HG03565 (cell line): Measurements from ENCODE around the gene HERC5.
A peak's percentile ranks its signal among the peaks of the same experiment; 100 is the strongest.
"Not testable (repeated sequence)": the region's sequence is repeated elsewhere in the genome, so short reads cannot be mapped to it uniquely, and the experiment has no call there.

Experiments
- ATAC-seq: cut with Tn5 transposase; IDR thresholded peaks from one replicate; pipeline ENCODE4 v1.9.1; 2021; ENCODE audit warnings: mild to moderate bottlenecking, moderate library complexity; ENCODE audit not compliant: unreplicated experiment

Gene HERC5

DNA sequence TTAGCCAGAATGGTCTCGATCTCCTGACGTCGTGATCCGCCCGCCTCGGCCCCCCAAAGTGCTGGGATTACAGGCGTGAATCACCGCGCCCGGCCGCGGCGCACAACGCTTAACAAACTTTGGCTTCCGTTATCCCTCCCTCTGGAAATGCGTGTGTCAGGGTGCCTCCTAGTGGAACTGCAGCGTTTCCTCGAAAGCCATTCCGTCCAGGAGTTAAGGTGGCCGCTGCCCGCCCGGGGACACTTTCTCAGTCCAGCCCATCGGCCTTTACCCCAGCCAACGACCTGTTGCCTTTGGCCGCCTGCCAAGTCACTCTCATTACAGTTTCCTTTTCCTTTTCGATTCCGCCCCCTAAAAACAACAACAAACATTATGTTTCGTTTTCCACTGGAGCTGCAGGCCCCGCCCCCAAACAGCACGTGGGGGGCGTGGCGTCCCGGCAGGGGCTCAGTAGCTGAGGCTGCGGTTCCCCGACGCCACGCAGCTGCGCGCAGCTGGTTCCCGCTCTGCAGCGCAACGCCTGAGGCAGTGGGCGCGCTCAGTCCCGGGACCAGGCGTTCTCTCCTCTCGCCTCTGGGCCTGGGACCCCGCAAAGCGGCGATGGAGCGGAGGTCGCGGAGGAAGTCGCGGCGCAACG lies at the start of gene HERC5:
HERC5 (plus strand) TSS at position 450 of the 637 bp plus-strand sequence; CDS start at position 601, 151 bp downstream.
- peak; percentile 94 for ATAC-seq

DNA sequence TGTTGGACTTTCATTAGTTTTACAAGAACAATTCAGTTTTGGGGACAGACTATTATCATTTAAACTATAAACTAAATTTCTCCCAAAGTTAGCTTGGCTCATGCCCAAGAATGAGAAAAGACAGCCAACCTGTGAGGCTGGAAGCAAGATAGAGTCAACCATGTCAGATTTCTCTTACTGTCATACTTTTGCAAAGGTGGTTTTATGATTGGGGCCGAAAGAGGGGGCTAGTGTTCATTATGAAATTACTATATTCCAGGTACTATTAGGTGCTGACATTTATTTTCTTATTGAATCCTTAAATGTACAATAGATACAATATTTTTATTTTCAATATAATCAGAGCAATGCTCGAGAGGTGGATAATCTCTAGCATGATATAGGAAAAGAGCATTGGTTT lies 47.7 kb upstream of the HERC5 start:
- no peak for ATAC-seq

DNA sequence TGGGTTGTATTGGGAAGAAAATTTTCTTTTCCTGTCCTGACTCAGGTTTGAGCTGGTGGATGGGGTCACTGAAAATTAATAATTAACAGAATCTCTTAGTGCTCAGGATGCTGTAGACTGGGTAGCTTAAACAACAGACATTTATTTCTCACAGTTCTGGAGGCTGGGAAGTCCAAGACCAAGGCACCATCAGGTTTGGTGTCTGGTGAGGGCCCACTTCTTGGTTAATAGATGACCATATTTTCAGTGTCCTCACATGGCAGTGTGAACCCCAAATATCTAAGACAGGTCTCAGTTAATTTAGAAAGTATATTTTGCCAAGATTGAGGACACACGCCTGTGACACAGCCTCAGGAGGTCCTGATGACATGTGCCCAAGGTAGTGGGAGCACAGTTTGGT lies 47.1 kb upstream of the HERC5 start:
- no peak for ATAC-seq

DNA sequence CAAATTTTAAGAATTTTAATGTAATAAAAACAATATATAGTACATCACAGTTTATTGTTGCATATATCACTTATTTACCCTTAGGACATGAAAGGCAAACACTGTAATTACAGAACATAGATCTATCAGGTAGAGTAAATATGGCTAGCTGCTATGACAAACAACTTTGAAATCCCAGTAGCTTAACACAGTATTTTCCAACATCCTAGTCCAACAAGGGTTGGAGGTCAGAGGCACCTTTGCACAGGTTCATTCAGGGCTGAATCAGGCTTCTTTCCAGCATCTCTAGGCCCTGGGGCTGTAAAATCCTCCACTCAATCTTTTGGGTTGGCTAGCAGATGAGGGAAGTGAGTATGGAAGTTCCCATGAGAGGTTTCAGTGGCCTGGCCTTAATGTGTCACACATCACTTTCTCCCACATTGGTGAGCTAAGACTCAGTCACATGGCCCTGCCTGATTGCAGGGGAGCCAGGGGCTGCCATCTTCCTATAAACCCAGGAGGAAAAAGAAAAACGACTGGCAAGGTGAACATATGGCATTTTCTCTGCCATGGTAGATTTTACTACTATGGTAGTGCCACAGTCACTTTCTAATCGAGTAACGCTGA lies 45.3 kb upstream of the HERC5 start:
- no peak for ATAC-seq

DNA sequence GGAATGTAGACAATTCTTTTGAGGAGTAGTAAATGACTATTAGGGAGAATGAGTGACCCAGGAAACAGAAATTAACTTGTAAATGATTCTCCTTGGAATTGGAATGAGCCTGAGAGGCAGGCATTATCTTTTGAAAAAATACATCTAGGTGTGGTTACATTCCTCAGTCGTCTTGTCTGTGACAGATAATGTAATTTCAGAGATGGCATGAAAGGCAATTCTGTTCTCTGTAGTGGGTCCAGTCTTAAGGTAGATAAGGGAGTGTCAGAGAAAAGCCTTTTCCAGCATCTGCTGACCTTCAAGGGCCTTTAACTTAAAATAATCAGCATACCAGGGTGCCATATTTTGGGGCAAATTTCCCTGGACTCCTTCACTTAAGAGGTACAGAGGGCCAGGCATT lies 43.1 kb upstream of the HERC5 start:
- ATAC-seq: no peak

DNA sequence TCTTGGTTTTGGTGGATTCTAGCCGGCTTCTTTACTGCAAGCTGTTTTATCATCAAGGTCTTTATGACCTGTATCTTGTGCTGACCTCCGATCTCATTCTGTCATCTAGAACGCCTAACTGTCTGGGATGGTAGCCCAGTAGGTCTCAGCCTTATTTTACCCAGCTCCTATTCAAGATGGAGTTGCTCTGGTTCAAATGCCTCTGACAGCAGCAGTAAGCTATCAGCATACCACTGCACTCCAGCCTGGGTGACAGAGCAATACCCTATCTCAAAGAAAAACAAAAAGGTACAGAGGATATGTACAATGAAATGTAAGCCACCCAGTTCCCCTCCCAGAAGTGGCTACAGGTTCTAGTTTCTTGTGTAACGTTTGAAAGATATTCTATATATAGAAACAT lies 42.2 kb upstream of the HERC5 start:
- no peak for ATAC-seq

DNA sequence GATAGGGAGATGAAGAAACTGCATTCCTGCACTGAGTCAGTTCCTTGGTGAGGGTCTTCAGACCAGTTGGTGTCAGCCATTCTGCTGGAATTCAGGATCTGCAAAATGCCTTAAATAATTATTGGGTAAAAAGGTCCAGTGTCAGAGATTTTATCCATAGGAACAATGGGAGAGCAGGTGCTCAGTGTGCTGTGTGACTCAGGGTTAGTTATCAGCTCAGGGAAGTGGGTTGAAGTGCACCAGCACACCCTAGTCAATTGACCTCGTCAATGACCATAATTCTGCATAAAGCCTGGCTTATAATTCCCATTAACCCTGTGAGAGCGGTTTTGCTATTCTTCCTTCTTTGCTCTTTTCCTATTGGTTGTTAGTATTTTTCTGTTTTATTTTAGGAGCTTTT lies 40.9 kb upstream of the HERC5 start:
- ATAC-seq: no peak

DNA sequence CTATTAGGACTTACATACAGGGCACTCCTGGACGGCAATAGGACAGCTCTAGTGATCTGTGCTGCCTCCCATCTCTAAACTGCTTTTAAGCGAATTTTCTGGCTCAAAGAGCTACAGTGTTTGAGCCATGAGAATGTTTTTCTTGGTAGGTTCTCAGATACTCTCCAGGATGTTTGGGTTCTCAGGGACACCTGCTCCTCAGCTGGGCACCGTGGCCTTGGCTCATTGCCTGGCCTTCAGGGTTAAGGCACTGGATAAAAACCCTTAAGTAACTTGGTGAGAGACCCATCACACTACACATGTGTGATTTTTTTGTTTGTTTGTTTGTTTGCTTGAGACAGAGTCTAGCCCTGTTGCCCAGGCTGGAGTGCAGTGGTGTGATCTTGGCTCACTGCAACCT lies 38.5 kb upstream of the HERC5 start:
- no peak for ATAC-seq

DNA sequence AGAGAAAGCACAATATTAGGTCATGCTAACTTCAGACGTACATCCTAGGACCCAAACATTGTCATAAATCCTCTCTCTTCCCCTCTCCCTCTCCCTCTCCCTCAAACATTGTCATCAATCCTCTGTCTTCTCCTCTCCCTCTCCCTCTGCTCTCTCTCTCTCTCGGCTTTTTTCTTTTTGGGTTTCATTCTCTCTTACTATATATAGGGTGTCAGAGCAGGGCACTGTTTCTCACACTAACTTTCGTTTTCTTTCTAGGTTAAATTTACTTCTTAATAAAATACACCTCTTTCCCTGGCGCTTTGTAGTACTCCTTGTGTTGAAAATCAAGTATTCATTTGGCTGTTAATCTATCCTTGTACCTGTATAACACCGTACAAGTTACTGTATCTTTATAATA lies 37.0 kb upstream of the HERC5 start:
- ATAC-seq: no peak

DNA sequence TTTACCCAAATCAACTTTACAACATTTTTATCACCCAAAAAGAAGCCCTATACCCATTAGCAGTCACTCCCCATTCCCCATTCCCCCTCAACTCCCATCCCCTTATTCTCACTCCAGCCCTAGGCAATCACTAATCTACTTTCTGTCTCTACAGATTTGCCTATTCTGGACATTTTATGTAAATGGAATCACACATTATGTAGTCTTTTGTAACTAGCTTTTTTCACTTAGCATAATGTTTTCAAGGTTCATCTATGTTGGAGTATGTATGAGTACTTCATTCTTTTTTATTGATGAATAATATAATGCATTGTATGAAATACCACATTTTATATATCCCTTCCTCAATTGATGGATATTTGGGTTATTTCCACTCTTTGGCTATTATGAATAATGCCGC lies 36.1 kb upstream of the HERC5 start:
- ATAC-seq: no peak

DNA sequence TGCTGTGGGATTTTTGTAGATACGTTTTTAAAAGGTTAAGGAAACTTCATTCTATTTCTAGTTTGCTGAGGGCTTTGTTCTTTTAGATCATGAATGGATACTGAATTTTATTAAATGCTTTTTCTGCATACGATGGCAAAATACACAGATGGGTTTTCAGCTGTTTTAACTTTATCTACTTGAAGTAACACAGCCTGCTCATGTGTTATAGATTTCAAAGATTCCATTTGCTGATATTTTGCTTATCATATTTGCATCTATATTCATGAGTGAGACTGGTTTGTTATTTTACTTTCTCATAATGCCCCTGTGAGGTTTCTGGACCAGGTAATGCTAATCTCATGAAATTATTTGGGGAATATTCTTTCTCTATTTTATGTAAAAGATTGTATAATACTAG lies 34.5 kb upstream of the HERC5 start:
- no peak for ATAC-seq

DNA sequence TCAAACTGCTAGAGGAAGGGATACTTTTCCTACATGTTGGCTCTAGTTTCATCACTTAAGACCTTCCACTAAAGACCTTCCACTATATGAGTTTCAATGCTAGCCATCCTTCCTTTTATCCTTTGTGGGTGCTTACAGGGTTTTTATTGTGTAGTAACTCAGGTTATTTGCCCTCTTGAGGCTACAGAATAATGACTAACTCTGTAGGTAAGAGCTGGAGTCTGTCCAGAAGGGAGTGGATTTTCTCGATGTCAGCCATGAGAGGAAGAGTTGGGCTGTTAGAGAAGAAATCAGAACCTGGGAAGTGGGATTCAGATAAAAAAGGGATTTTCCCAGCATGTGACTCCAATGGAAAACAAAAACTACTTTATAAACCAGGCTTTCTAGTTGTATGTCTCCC lies 27.5 kb upstream of the HERC5 start:
- ATAC-seq: no peak

DNA sequence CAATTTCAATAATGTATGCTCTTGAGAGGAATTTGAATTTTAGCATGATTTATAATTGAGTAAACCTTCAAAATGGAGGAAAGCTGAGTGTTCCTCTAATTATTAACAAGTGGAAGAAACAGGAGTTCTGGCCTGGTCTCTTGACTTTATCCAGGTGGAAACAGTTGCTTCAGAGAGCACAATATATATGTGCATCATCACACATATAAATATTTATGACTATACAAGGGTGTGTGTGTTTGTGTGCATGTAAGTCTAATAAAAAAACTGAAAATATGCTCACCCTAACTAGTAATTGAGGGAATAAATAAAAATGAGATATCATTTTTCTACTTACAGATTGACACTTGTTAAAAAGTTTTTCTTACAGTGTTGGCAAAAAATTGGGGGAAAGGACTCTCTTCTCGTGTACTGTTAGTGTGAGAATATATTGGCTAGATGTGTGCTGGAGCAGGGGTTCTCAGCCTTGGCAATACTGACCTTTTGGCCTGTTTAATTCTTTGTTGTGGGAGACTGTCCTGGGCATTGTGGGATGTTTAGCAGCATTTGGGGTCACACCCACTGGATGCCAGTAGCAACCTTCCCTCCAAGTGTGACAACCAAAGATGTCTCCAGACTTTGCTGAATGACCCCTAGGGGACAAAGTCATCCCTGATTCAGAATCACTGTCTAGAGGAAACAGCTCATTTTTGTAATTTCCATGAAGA lies 20.8 kb upstream of the HERC5 start:
- ATAC-seq: no peak

DNA sequence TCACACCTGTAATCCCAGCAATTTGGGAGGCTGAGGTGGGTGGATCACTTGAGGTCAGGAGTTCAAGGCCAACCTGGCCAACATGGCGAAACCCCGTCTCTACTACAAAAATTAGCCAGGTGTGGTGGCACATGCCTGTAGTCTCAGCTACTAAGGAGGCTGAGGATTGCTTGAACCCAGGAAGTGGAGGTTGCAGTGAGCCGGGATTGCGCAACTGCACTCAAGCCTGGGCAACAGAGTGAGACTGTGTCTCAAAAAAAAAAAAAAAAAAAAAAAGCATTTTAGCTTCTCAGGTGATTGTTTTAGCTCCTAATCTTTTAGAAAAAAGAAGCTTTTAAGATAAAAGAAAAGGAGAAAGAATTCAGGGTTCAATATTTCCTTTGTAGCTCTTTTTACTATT lies 19.0 kb upstream of the HERC5 start:
- ATAC-seq: not testable (repeated sequence)

DNA sequence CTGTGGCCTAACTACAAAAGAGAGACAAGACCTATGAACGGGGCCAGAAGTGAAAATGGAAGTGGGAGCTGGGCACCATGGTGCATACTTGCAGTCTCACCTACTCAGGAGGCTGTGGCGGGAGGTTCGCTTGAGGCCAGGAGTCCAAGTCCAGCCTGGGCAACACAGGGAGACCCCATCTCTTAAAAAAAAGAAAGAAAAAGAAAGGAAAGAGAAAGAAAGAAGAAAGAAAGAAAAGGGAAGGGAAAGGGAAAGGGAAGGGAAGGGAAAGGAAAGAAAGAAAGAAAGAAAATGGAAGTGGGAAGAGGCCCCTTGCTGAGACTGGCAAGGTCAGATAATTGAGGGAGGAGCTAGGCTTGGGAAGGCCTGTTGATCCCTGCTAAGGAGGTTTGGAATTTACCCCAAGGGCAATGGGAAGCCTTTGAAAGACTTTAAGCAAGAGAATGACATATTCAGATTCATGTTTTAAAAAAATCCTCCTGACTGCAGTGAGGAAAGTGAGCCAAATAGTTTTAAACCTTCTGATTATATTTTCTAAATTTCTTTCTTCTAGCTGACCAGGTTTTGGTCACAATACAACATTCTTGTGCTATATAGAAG lies 17.7 kb upstream of the HERC5 start:
- no peak for ATAC-seq

DNA sequence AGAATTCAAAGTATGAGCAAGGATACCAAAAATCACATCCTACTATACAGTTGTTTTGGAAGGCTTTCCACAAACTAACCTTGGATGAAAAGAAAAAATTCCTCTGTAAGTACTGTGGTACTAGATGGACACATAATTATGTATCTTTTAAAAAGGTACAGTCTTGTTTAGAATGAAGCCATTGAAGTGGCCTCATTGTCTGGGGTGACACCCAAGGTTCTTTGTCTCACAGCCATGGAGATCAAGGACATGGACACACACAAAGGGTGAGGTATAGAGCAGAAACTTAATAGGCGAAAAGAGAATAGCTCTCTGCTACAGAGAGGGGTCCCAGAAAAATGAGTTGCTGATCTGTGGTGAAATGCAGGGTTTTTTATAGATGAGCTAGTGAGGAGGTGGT lies 16.8 kb upstream of the HERC5 start:
- no peak for ATAC-seq

DNA sequence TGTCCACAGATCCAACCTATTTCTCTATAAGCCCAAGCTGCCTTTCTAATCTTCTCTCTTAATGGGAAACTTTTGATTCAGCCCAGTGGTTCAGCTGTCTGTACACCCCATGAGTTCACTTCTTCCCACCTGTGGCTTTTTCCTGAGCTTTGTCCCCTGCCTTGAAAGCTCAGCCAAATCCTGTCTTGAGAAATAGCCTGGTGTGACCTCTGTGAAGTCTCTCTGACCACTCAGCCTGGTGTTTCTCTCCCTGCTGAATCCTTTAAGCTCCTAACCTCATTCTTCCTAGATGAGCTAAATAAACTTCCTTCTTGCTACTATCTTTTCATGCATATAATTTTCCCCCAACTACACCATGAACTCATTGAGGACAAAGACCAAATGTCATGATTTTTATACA lies 15.2 kb upstream of the HERC5 start:
- no peak for ATAC-seq

DNA sequence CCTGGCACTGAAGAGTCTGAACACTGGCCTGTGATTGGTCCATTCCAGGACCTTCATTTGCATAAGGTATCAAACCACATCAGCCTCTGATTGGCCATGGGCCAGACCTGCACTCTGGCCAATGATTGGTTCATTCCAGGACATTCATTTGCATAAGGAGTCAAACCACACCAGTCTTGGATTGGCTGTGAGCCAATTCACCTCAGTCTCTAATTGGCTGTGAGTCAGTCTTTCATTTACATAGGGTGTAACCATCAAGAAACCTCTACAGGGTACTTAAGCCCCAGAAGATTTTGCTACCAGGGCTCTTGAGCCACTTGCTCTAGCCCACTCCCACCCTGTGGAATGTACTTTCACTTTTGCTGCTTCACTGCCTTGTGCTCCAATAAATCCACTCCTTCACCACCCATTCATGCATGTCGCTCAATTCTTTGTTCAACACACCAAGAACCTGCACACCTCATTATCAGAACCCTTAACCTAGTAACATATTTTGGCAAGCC lies 14.2 kb upstream of the HERC5 start:
- ATAC-seq: no peak

DNA sequence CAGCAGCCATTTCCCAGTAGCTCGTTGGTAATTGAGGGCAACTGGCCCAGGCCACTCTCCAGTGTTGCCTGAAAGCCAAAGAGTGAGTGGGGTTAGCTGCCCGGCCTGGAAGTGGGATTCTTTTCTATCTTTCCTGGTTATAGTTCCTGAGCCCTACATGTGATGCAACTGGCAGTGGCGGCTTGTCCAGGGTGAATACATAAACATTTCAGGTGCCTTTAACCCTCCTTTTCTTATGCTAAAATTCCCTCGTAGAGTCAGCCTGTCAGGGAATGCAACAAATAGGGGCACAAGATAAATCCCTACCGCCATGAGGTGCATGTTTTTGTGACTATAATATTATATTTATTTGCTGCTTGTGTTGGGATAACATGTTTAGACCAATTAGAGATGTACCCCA lies 13.4 kb upstream of the HERC5 start:
- no peak for ATAC-seq

DNA sequence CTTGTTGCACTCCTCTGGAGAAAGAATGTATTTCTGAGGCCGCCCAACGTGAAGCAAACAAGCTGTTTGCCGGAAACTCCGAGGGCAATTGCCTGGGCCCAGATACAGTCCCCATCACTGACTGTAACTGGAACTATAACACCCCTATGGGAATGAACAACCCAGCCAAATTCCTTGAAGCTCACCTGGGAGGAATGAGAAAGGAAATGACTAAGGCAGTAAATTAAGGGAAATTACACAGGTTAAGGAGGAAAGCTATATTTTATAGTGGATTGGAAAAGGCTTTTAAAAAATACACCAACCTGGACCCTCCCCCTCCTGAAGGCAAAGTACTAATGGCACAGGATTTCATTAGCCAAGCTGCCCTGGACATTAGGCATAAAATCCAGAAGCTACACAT lies 11.7 kb upstream of the HERC5 start:
- no peak for ATAC-seq

DNA sequence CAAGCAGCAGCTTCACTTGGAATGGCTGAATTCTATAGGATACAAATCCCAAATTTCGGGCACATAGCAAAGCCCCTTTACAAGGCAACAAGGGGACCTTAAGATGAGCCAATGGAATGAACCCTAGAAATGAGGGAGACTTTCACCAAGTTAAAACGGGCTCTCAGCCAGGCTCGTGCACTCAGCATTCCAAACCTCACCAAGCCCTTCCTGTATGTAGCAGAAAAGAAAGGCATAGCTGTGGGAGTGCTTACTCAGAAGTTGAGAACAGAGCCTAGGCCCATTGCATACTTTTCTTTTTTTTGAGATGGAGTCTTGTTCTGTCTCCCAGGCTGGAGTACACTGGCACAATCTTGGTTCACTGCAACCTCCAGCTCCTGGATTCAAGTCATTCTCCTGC lies 10.8 kb upstream of the HERC5 start:
- ATAC-seq: no peak
